T-cell (primary cell): ENCODE measurements around the gene PTPRM. TPM values are rescaled to one million over a fixed set of nuclear protein-coding genes. Genes with fewer than 3 reads are reported as not detected.
A peak's percentile ranks its signal among the peaks of the same experiment; 100 is the strongest.

Experiments used
- ATAC-seq, 4 experiments: fragments of 200-7000 bp in 3 of 4; fragments of 150-1000 bp in 1 of 4; cut with Tn5 transposase; replicated peaks in 1 of 4; 1 replicate in 3 of 4; 2 replicates in 1 of 4; pipeline ENCODE4 v1.10.0; 2021; ENCODE audit warnings: moderate library complexity in 3 of 4, mild to moderate bottlenecking in 2 of 4, moderate number of reproducible peaks in 1 of 4
- CTCF ChIA-PET, 2 donors: fragments of 300-600 bp; sonication (Branson Sonifier 250); formaldehyde crosslinking; loops; one replicate each; lab custom pipeline; 2022; ENCODE audit warnings: antibody characterized with exemption in 2 of 2; lab: Charles Lee
- POLR2A ChIA-PET, 2 donors: fragments of 300-600 bp; sonication (Branson Sonifier 250); formaldehyde crosslinking; loops; one replicate each; lab custom pipeline; 2022; ENCODE audit warnings: antibody characterized with exemption in 2 of 2; lab: Charles Lee
- DNase-seq, 35 experiments: peaks; one replicate each; pipeline versions ENCODE4 v3.0.0 to v3.0.0-alpha.2; 2013 to 2023
- H3K27ac ChIP-seq: one replicate; pipeline ENCODE4 v1.5.1; 2013; ENCODE audit warnings: low read length
- H3K27me3 ChIP-seq, 2 experiments: replicated peaks in 1 of 2; 1 replicate in 1 of 2; 2 replicates in 1 of 2; pipeline versions ENCODE4 v1.6.1 to v1.7.0; 2013; ENCODE audit warnings: low read length in 1 of 2, mixed read lengths in 1 of 2; ENCODE audit not compliant: control insufficient read depth in 2 of 2, insufficient read depth in 2 of 2; ENCODE audit errors: extremely low read depth in 1 of 2
- H3K36me3 ChIP-seq, 2 donors: 1 replicate in 1 of 2; 2 replicates in 1 of 2; pipeline versions ENCODE4 v1.6.1 to v1.7.0; 2013; ENCODE audit warnings: low read length in 1 of 2; ENCODE audit not compliant: control insufficient read depth in 2 of 2, insufficient read depth in 1 of 2; ENCODE audit errors: extremely low read depth in 1 of 2
- H3K4me1 ChIP-seq, 2 experiments: 1 replicate in 1 of 2; 2 replicates in 1 of 2; pipeline versions ENCODE4 v1.6.1 to v1.7.0; 2013; ENCODE audit warnings: low read length in 2 of 2, mixed read lengths in 1 of 2; ENCODE audit not compliant: insufficient read depth in 2 of 2, control insufficient read depth in 1 of 2; ENCODE audit errors: extremely low read depth in 1 of 2
- H3K4me3 ChIP-seq, 2 donors: 1 replicate in 1 of 2; 2 replicates in 1 of 2; pipeline versions ENCODE4 v1.5.1 to v1.7.0; 2013; ENCODE audit warnings: mild to moderate bottlenecking in 2 of 2, low read length in 1 of 2, moderate library complexity in 1 of 2; ENCODE audit not compliant: control insufficient read depth in 1 of 2; ENCODE audit errors: extremely low read depth in 1 of 2
- H3K9me3 ChIP-seq: 2 replicates; pipeline ENCODE4 v1.7.0; 2013
- H3K27ac Mint-ChIP-seq, 2 donors: one replicate each; pipeline ENCODE4 v1.8.0; 2020 to 2021; ENCODE audit warnings: mild to moderate bottlenecking in 2 of 2, mixed read lengths in 2 of 2
- H3K27me3 Mint-ChIP-seq, 2 donors: one replicate each; pipeline ENCODE4 v1.8.0; 2021 to 2022; ENCODE audit warnings: mixed read lengths in 2 of 2
- H3K36me3 Mint-ChIP-seq: one replicate; pipeline ENCODE4 v1.8.0; 2021; ENCODE audit warnings: mixed read lengths
- H3K4me1 Mint-ChIP-seq, 3 donors: one replicate each; pipeline ENCODE4 v1.8.0; 2020 to 2022; ENCODE audit warnings: mixed read lengths in 3 of 3, mild to moderate bottlenecking in 1 of 3
- H3K4me3 Mint-ChIP-seq, 3 donors: one replicate each; pipeline ENCODE4 v1.8.0; 2020 to 2022; ENCODE audit warnings: mild to moderate bottlenecking in 3 of 3, mixed read lengths in 3 of 3, moderate library complexity in 3 of 3
- H3K9me3 Mint-ChIP-seq, 3 donors: one replicate each; pipeline ENCODE4 v1.8.0; 2020 to 2022; ENCODE audit warnings: mixed read lengths in 3 of 3
- WGBS: methylation state at CpG from one replicate; pipeline ENCODE4 v1.1.5; 2013; ENCODE audit warnings: missing lambda C conversion rate; ENCODE audit not compliant: insufficient coverage; 5-methylcytosine and 5-hydroxymethylcytosine counted together
- total RNA-seq, 35 experiments: library from RNA in 6 of 35; stranded (reverse) in 6 of 35; fragments of 120-200 nt in 1 of 35; gene quantifications; one replicate each; pipeline versions ENCODE4 v1.2.1 to v1.2.4 and lab custom pipeline; 2013 to 2026

The PTPRM gene
- total RNA-seq (10 to 100 TPM in 2 of 5 donors, 1 to 10 TPM in 3; 4.1 to 47.4 (median 7.1) TPM), total RNA-seq (lab: John Stamatoyannopoulos, UW) (1.9 to 20.2 (median 10.1) reads per million in 29 experiments)
- total RNA-seq (2013), result 22.3 TPM

DNA sequence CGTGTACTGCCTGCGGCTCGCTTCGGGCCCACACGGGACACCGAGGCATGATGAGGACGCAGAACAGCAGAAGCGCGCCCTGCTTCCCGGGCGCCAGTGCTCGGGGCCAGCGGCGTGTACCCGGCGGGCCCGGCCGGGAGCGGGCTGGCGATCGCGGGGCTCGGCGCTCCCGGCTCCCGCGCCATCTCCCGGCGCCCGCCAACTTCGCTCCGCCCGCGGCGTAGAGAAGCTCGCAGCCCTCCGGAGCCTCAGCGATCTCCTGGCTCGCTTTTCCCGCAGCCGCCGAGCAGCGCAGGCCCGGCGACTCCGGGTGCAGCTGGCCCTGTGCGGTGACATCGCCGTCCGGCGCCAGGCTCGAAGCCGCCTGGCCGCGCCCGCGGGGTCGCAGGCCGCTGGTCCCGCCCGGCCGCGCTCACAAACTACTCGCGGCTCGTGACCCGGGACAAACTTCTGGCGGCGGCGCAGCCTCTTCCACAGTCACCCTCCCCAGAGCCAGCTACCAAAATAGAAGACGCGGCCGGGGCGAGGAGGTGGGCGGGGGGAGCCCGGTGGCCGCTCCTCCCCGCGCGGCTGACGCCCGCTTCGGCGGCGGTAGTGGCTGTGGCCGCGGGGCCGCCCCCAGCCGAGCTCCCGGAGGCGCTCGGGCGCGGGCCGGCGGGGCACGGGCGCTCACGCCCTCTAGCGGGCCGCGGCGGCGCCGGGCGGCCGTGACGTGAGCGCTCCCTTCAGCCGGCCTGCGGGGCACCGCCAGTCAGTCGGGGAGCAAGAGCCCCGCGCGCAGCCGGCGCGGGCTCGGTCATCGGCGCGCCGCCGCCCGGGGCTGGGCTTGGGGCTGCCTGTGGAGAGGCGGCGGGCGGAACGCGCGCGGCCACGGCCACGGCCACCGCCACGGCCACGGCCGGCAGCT, at the start of gene PTPRM:
Gene PTPRM, plus strand, starts transcription at position 750 of the 907 bp plus-strand sequence. CDS start 503 bp downstream, outside the sequence.
- under 1% methylated on average over 127 of the region's 139 CpGs for WGBS
- CTCF ChIA-PET, result no interaction called here
- H3K27me3 Mint-ChIP-seq, result peaks cover 48 to 50% of the 10 kb centered on the region in 2 donors

DNA sequence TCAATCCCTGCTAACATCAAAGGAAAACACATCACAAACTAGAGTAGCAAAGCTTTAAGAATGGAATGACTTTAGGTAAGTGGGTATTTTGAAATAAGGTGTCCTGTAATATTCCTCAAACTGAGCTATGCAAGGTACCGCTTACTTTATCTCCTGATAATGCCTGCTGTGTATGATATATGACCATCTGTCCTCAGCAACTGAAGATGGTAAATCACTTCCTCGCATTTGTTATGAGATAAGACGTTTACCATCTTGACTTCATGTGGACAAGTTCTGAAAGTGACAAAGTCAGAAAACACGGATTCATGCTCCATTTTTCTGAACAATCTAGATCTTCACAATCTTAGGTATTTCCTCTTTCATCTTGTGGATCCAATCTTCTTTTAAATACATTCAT, 49.3 kb upstream of the PTPRM start:
- H3K4me1 ChIP-seq, result no peaks in the 10 kb centered on the region
- ChIA-PET POLR2A (no interaction called here), CTCF (no interaction called here)
- H3K27ac Mint-ChIP-seq, result no peak overlapping the region
- WGBS, result 63% methylated on average over 2 of the region's 4 CpGs
- no peaks in the 10 kb centered on the region for H3K36me3 ChIP-seq
- H3K4me1 Mint-ChIP-seq, result no peaks in the 10 kb centered on the region
- no peaks in the 10 kb centered on the region for H3K27me3 Mint-ChIP-seq
- no peak overlapping the region for H3K27ac ChIP-seq
- DNase-seq (no peak), ATAC-seq (no peak)
- no peak overlapping the region for H3K4me3 ChIP-seq
- no peak overlapping the region for H3K4me3 Mint-ChIP-seq
- no peaks in the 10 kb centered on the region for H3K36me3 Mint-ChIP-seq
- no peaks in the 10 kb centered on the region for H3K27me3 ChIP-seq
- no peaks in the 10 kb centered on the region for H3K9me3 Mint-ChIP-seq
- no peaks in the 10 kb centered on the region for H3K9me3 ChIP-seq

More for the DNA sequence above, at the start of gene PTPRM:
- Mint-ChIP-seq H3K9me3 (peaks cover 0 to 4% (median 0%) of the 10 kb centered on the region in 3 donors), H3K36me3 (no peaks in the 10 kb centered on the region), H3K27ac (no peak within 1 kb of the TSS), H3K4me1 (peaks cover 0 to 6% (median 2%) of the 10 kb centered on the region in 3 donors), H3K4me3 (peak within 1 kb of the TSS in 1 of 3 donors; percentile 31)
- Histone ChIP-seq H3K9me3 (no peaks in the 10 kb centered on the region), H3K27me3 (peaks cover 2 to 21% of the 10 kb centered on the region in 2 experiments), H3K4me1 (peaks cover 3 to 11% of the 10 kb centered on the region in 2 experiments), H3K4me3 (peak within 1 kb of the TSS; percentile 36 to 74), H3K27ac (no peak within 1 kb of the TSS), H3K36me3 (no peaks in the 10 kb centered on the region)
- DNase-seq, result peak in 26 of 35 experiments; percentile 3 to 77 (median 18)
- POLR2A ChIA-PET, result no interaction called here
- peak; percentile 76 to 87 (median 84) for ATAC-seq

DNA sequence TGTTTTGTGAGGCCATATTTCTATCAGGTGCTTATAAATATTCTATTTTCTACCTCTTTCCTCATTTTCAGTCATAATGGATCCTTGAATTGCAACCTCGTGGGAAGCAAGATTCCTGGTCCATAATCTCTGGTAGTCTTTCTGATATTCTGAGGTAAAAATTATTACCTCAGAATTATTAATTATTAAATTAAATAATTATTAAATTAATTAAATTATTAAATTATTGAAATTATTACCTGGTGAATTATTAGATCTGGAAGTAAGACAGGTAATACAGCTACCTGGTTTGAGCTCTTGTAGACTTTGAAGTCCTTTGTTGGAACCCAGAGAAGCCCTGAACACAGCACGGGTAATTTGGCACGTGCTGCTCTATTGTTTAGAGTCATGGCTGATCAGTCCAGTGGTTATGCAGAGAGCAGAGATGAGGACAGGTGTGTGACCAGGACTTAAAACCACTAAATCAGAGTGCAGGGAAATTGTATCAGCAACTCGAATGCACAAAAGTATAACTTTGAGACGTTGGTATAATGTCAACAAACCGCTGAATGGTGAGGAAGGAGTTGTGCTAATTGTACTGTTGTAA, 46.8 kb upstream of the PTPRM start:
- H3K36me3 ChIP-seq, result no peaks in the 10 kb centered on the region
- H3K4me3 ChIP-seq, result no peak overlapping the region
- H3K4me1 ChIP-seq, result no peaks in the 10 kb centered on the region
- H3K27ac ChIP-seq, result no peak overlapping the region
- no peaks in the 10 kb centered on the region for H3K27me3 ChIP-seq
- no peaks in the 10 kb centered on the region for H3K36me3 Mint-ChIP-seq
- H3K4me1 Mint-ChIP-seq, result no peaks in the 10 kb centered on the region
- H3K9me3 Mint-ChIP-seq, result no peaks in the 10 kb centered on the region
- DNase-seq (no peak), ATAC-seq (no peak)
- 69% methylated on average over 4 of the region's 6 CpGs for WGBS
- H3K9me3 ChIP-seq, result no peaks in the 10 kb centered on the region
- H3K4me3 Mint-ChIP-seq, result no peak overlapping the region
- ChIA-PET POLR2A (no interaction called here), CTCF (no interaction called here)
- no peaks in the 10 kb centered on the region for H3K27me3 Mint-ChIP-seq
- H3K27ac Mint-ChIP-seq, result no peak overlapping the region

- no peaks in the 10 kb centered on the region for H3K36me3 Mint-ChIP-seq
These were observed 45.8 kb upstream of the PTPRM start for GRCh38 chr18:7521226-7521856.

DNA sequence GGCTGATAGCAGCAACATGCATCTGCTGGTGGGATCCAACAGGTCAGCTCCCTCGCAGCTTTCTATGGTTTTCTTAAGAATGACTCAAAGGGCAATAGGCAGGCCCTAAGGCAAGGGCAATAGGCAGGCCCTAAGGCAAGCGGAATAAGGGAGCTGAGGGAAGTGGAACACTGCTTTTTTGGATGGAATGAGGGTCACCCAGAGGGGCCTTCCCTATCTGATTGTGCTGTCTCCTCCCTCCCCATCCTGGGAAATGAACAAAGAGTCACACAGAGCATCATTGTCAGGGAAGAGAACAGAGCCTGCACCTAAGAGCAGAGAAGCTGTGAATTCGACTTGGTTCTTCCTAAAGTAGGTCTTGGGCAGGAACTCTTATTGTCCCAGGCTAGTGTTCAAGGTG, 43.3 kb upstream of the PTPRM start:
- Mint-ChIP-seq H3K36me3 (no peaks in the 10 kb centered on the region), H3K4me1 (no peaks in the 10 kb centered on the region), H3K27me3 (no peaks in the 10 kb centered on the region), H3K27ac (no peak overlapping the region), H3K4me3 (no peak overlapping the region), H3K9me3 (no peaks in the 10 kb centered on the region)
- ChIA-PET POLR2A (no interaction called here), CTCF (no interaction called here)
- DNase-seq (no peak), ATAC-seq (no peak)
- Histone ChIP-seq H3K27ac (no peak overlapping the region), H3K27me3 (no peaks in the 10 kb centered on the region), H3K4me1 (no peaks in the 10 kb centered on the region), H3K9me3 (no peaks in the 10 kb centered on the region), H3K4me3 (no peak overlapping the region), H3K36me3 (no peaks in the 10 kb centered on the region)
- WGBS, result 100% methylated on average over 1 of the region's 3 CpGs

More at GRCh38 chr18:7521226-7521856, 45.8 kb upstream of the PTPRM start:
- no peaks in the 10 kb centered on the region for H3K9me3 ChIP-seq
- no peak for DNase-seq
- no peaks in the 10 kb centered on the region for H3K4me1 ChIP-seq
- ChIA-PET POLR2A (no interaction called here), CTCF (no interaction called here)
- no peak overlapping the region for H3K27ac ChIP-seq
- no peak overlapping the region for H3K4me3 ChIP-seq
- Mint-ChIP-seq H3K9me3 (no peaks in the 10 kb centered on the region), H3K4me1 (no peaks in the 10 kb centered on the region), H3K27me3 (no peaks in the 10 kb centered on the region), H3K4me3 (no peak overlapping the region), H3K27ac (no peak overlapping the region)
- H3K36me3 ChIP-seq, result no peaks in the 10 kb centered on the region
- ATAC-seq, result no peak
- H3K27me3 ChIP-seq, result no peaks in the 10 kb centered on the region
- no CpG with 5 or more reads among the region's 8 CpGs for WGBS

DNA sequence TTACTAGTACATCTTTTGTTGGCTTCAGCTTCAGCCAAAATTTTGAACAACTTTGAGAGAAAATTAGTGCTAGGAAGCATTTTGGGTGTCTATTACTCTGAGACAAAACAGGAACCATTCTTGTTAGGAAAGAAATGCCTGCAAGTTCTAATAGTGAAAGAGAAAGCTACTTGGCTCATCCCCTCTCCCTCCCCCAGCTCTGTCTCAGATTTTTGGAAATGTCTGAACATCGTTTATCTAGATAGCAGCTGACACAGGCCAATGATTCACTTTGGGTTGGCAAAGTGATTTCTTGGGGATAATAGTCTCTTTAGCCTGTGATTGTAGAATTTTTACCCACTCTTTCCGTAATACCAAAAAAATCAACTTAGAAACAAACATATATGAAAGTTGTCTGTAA, 42.3 kb upstream of the PTPRM start:
- POLR2A ChIA-PET, result no interaction called here
- Histone ChIP-seq H3K36me3 (no peaks in the 10 kb centered on the region), H3K27ac (no peak overlapping the region), H3K4me1 (no peaks in the 10 kb centered on the region), H3K27me3 (no peaks in the 10 kb centered on the region), H3K9me3 (no peaks in the 10 kb centered on the region), H3K4me3 (no peak overlapping the region)
- Mint-ChIP-seq H3K27ac (no peak overlapping the region), H3K4me1 (no peaks in the 10 kb centered on the region), H3K4me3 (no peak overlapping the region), H3K9me3 (no peaks in the 10 kb centered on the region), H3K36me3 (no peaks in the 10 kb centered on the region), H3K27me3 (no peaks in the 10 kb centered on the region)
- ATAC-seq, result no peak
- no CpG with 5 or more reads among the region's 2 CpGs for WGBS
- CTCF ChIA-PET, result no interaction called here
- no peak for DNase-seq
